NK-92 treated with Interleukin-12 subunit alpha and Interleukin-12 subunit beta, amount 100 ng/mL, for 24 hours (cell line): Measurements from ENCODE around the gene IKZF1.

Experiments
- DNase-seq: peaks from one replicate; lab custom pipeline; 2025; lab: John Stamatoyannopoulos, UW

The IKZF1 gene

GRCh38 chr7:50376056-50376820 is 71.7 kb downstream of the IKZF1 start:
- DNase-seq, result no peak

- DNase-seq, result no peak
These were observed 72.8 kb downstream of the IKZF1 start for GRCh38 chr7:50377356-50377755.

GRCh38 chr7:50379082-50379481 is 74.6 kb downstream of the IKZF1 start:
- no peak for DNase-seq

- DNase-seq, result no peak
These were observed 75.0 kb downstream of the IKZF1 start for GRCh38 chr7:50379539-50379938.

- DNase-seq, result no peak
These were observed 77.9 kb downstream of the IKZF1 start for GRCh38 chr7:50382455-50382854.

GRCh38 chr7:50387351-50387750 is 82.8 kb downstream of the IKZF1 start:
- no peak for DNase-seq

GRCh38 chr7:50389961-50390360 is 85.4 kb downstream of the IKZF1 start:
- DNase-seq, result no peak

- DNase-seq, result no peak
These were observed 86.9 kb downstream of the IKZF1 start for GRCh38 chr7:50391386-50391785.

- no peak for DNase-seq
These were observed 88.6 kb downstream of the IKZF1 start for GRCh38 chr7:50393076-50393475.

GRCh38 chr7:50393547-50394252 is 89.2 kb downstream of the IKZF1 start:
- DNase-seq, result no peak

GRCh38 chr7:50394315-50394714 is 89.8 kb downstream of the IKZF1 start:
- DNase-seq, result no peak

GRCh38 chr7:50396856-50397255 is 92.3 kb downstream of the IKZF1 start:
- no peak for DNase-seq

GRCh38 chr7:50397320-50397970 is 92.9 kb downstream of the IKZF1 start:
- no peak for DNase-seq

- DNase-seq, result no peak
These were observed 93.4 kb downstream of the IKZF1 start for GRCh38 chr7:50397971-50398324.

- DNase-seq, result no peak
These were observed 94.7 kb downstream of the IKZF1 start for GRCh38 chr7:50399206-50399605.

- no peak for DNase-seq
These were observed 95.1 kb downstream of the IKZF1 start for GRCh38 chr7:50399635-50400034.

GRCh38 chr7:50400114-50400513 is 95.6 kb downstream of the IKZF1 start:
- DNase-seq, result no peak

GRCh38 chr7:50404392-50404791 is 99.9 kb downstream of the IKZF1 start:
- no peak for DNase-seq

- no peak for DNase-seq
These were observed 100.7 kb downstream of the IKZF1 start for GRCh38 chr7:50405221-50405620.

- DNase-seq, result no peak
These were observed 102.4 kb downstream of the IKZF1 start for GRCh38 chr7:50406935-50407334.

- DNase-seq, result no peak
These were observed 105.6 kb downstream of the IKZF1 start for GRCh38 chr7:50409856-50410745.

GRCh38 chr7:50411332-50411731 is 106.8 kb downstream of the IKZF1 start:
- no peak for DNase-seq
